ENCODE measurements around the gene PPIF.

Gene PPIF

DNA sequence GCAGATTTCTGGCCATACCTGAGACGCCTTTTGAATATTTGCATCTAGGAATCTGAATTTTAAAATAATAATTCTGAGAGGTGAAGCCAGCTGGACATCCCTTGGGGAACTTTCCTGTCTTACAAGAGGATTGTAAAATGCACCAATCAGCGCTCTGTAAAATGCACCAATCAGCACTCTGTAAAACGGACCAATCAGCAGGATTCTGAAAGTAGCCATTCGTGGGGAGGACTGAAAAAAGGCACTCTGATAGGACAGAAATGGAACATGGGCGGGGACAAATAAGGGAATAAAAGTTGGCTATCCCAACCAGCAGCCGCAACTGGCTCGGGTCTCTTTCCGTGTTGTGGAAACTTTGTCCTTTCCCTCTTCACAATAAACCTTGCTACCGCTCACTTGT, 9.9 kb downstream of the PPIF start:
- TF ChIP-seq, protein P1, sequence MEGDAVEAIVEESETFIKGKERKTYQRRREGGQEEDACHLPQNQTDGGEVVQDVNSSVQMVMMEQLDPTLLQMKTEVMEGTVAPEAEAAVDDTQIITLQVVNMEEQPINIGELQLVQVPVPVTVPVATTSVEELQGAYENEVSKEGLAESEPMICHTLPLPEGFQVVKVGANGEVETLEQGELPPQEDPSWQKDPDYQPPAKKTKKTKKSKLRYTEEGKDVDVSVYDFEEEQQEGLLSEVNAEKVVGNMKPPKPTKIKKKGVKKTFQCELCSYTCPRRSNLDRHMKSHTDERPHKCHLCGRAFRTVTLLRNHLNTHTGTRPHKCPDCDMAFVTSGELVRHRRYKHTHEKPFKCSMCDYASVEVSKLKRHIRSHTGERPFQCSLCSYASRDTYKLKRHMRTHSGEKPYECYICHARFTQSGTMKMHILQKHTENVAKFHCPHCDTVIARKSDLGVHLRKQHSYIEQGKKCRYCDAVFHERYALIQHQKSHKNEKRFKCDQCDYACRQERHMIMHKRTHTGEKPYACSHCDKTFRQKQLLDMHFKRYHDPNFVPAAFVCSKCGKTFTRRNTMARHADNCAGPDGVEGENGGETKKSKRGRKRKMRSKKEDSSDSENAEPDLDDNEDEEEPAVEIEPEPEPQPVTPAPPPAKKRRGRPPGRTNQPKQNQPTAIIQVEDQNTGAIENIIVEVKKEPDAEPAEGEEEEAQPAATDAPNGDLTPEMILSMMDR (conservative IDR thresholded peaks at IDR 0.05) = no peak
- H3K27ac ChIP-seq = no peak overlapping the region

DNA sequence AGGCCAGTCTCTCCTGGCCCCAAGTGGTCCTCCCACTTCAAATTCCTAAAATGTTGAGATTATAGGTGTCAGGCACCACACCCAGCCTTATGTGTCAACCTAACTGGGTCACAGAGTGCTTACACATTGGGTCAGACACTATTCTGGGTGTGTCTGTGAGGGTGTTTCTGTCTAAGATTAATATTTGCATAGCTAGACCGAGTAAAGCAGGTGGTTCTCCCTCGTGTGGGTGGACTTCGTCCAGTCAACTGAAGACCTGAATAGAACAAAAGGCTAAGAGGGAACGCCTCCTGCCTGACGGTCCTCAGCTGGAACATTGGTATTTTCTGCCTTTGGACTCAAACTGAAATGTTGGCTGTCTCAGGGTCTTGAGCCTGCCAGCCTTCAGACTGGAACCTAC, 11.5 kb downstream of the PPIF start:
- no peak overlapping the region for H3K27ac ChIP-seq
- TF ChIP-seq, protein P1 (conservative IDR thresholded peaks at IDR 0.05) = no peak

DNA sequence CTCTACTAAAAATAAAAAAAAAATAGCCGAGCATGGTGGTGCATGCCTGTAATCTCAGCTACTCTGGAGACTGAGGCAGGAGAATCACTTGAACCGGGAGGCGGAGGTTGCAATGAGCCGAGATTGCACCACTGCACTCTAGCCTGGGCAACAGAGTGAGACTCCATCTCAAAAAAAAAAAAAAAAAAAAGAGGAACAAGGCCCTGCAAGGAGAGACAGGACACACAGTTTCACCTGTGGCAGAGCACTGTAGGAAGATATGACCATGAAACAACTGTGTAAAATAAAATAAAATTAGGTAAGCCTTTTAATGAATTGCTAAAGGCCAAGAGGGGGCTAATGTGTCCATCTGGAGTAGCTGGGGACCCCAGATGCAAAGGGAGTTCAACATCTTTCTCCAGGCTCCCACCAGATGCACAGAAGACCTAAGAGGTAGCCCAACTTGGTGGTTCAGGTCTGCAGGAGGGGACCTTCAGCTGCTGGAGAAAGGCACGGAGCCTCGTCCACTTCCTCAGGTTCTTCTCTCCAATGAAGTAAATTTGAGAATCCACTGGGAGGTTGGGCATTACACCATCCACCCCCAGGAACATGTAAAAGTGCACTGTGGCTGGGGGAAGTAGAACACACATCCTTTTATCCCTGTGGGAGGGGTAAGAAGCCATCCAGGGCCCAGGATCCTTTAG, 12.7 kb downstream of the PPIF start:
- TF ChIP-seq, protein P1 (conservative IDR thresholded peaks at IDR 0.05) = no peak
- H3K27ac ChIP-seq = no peak overlapping the region

DNA sequence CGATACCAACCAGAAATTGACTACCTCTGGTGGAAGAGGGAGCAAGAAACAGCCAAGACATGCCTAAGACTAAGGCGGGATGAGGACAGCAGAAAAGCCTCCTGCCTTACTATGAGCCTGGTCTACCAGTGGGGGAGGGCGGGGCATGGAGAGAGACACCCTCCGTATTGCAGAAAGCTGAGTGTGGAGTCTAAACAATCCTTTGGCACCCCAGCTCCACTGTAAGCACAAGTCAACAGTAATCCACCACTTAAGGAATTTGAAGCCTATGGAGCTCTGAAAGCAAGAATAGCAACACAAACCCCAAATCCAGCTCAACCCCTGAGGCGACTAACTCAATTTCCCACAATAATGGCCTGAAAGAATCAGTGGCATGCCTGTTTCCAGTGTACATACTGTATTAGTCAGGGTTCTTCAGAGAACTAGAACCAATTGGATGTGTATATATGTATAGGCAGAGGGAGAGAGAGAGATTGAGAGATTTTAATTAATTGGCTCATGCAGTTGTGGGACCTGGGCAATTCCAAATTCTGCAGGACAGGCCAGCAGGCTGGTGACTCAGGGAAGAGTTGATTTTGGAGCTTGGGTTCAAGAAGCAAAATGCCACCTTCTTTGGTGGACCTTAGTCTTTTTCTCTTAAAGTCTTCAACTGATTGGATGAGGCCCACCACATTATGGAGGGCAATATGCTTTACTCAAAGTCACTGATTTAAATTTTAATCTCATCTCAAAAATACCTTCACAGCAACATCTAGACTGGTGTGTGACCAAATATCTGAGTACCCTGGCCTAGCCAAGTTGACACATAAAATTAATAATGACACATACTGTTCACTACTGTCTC, 13.5 kb downstream of the PPIF start:
- TF ChIP-seq, protein P1 (conservative IDR thresholded peaks at IDR 0.05) = no peak
- no peak overlapping the region for H3K27ac ChIP-seq

DNA sequence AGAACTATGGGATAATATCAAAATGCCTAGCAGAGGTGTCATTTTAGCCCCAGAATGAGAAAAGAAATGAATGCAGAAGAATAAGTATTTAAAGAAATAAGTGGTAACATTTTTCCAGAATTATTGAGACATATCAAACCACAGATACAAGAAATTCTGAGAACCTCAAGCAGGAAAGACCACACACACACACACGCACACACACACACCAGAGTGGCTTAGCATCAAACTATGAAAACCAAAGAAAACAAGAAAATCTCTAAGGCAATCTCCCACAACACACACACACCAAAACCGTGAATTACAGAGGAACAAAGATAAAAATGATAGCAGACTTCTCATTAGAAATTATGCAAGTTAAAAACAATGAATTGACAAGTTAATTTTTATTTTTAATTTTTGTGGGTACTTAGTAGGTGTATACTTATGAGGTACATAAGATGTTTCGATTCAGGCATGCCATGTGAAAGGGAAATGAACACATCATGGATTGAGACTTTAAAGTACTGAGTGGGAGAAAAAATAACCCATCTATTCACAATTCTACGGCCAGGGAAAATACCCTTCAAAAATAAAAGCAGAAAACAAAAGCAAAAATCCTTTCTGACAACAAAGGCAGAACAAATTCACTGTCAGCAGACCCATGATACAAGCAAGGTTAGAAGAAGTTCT, 14.6 kb downstream of the PPIF start:
- no peak overlapping the region for H3K27ac ChIP-seq
- TF ChIP-seq, protein P1 (conservative IDR thresholded peaks at IDR 0.05) = no peak

DNA sequence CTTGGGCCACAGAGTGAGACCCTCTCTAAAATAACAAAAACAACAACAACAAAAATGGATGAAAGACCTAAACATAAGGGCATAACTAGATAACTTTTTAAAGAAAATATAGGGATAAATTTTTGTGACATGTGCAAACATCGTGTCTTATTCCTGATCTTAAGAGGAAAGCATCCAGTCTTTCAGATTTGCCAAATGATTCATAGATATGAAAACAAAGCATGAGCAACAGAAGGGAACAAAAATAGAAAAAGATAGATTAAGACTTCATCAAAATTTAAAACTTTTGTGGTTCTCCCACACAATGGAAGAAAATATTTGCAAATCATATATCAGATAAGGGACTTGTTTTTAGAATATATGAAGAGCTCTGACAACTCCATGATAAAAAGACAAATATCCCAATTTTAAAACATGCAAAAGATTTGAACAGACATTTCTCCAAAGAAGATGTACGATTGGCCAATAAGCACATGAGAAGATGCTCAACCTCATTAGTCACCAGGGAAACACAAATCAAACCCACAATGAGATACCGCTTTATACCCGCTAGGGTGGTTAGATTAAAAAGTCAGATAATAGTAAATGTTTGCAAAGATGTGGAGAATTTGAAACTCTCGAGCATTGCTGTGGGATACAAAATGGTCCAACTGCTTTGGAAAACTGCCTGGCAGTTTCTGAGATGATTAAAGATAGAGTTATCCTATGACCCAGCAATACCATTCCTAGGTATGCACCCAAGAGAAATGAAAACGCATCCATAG, 20.3 kb downstream of the PPIF start:
- no peak overlapping the region for H3K27ac ChIP-seq
- TF ChIP-seq, protein P1 (conservative IDR thresholded peaks at IDR 0.05) = no peak
